K562 (cell line): Measurements from ENCODE around the gene METTL3. TPM values are rescaled to one million over a fixed set of nuclear protein-coding genes. Genes with fewer than 3 reads are reported as not detected.

Experiments used
- ATAC-seq: fragments of 200-7000 bp; cut with Tn5 transposase; 3 replicates; pipeline ENCODE4 v1.9.1; 2020; ENCODE audit warnings: moderate library complexity
- BruUV-seq: library from RNA; stranded (reverse); fragments of 400-500 nt; replicated peaks from 2 replicates; lab custom pipeline; 2021; lab: Mats Ljungman, UMichigan
- CTCF ChIA-PET: fragments of 300-600 bp; formaldehyde crosslinking; extraction: SDS; loops from one replicate; lab custom pipeline; 2021; ENCODE audit warnings: low intra/inter-chr PET ratio; lab: Yijun Ruan, JAX
- POLR2A ChIA-PET: fragments of 300-600, 350-650 bp; sonication (Branson Sonifier 250); formaldehyde crosslinking; extraction: SDS; loops from one replicate; lab custom pipeline; 2021; ENCODE audit warnings: antibody characterized with exemption, inconsistent platforms; lab: Yijun Ruan, JAX
- DNase-seq, 4 experiments: peaks; one replicate each; pipeline versions ENCODE4 v3.0.0 to v3.0.0-alpha.2; 2011 to 2018; ENCODE audit warnings: low spot score in 3 of 4, mixed read lengths in 3 of 4; ENCODE audit errors: extremely low read depth in 1 of 4
- FAIRE-seq: peaks from 2 replicates; lab custom pipeline; 2011; peaks lifted over from hg19 to GRCh38; lab: Jason Lieb, UNC
- H2AFZ ChIP-seq: 2 replicates; pipeline ENCODE4 v1.6.0; 2011; ENCODE audit warnings: low read depth, low read length, control low read depth, inconsistent platforms
- H3K27ac ChIP-seq: fragments of 200-600 bp; 3 replicates; pipeline ENCODE4 v1.8.0; 2011; ENCODE audit warnings: low read depth, mild to moderate bottlenecking, control low read depth, inconsistent platforms, low read length, moderate library complexity, mixed read lengths; ENCODE audit errors: extremely low read depth
- H3K27me3 ChIP-seq, 2 experiments: fragments of 300-600 bp in 1 of 2; 2 replicates in 1 of 2; 3 replicates in 1 of 2; pipeline versions ENCODE4 v1.6.0 to v1.8.0; 2011; ENCODE audit warnings: inconsistent platforms in 2 of 2, low read length in 2 of 2, mild to moderate bottlenecking in 1 of 2, mixed read lengths in 1 of 2, moderate library complexity in 1 of 2; ENCODE audit not compliant: control insufficient read depth in 2 of 2, insufficient read depth in 2 of 2
- H3K36me3 ChIP-seq: fragments of 300-600 bp; 3 replicates; pipeline ENCODE4 v1.8.0; 2011; ENCODE audit warnings: mild to moderate bottlenecking, low read length, inconsistent platforms; ENCODE audit not compliant: control insufficient read depth, insufficient read depth
- H3K4me1 ChIP-seq, 2 experiments: fragments of 200-600 bp in 1 of 2; replicated peaks in 1 of 2; 2 replicates in 1 of 2; 3 replicates in 1 of 2; pipeline versions ENCODE4 v1.5.1 to v1.8.0; 2011; ENCODE audit warnings: inconsistent platforms in 2 of 2, low read length in 2 of 2, mild to moderate bottlenecking in 1 of 2, mixed read lengths in 1 of 2, moderate library complexity in 1 of 2; ENCODE audit not compliant: control insufficient read depth in 2 of 2, insufficient read depth in 2 of 2
- H3K4me2 ChIP-seq: 2 replicates; pipeline ENCODE4 v1.6.1; 2011; ENCODE audit warnings: low read length, control low read depth, inconsistent platforms, mixed read lengths; ENCODE audit not compliant: insufficient read depth
- H3K4me3 ChIP-seq: fragments of 200-600 bp; sonication (generic), shearing (Covaris generic); 2 replicates; pipeline ENCODE4 v1.5.1; 2016; ENCODE audit warnings: control low read depth, inconsistent platforms
- H3K79me2 ChIP-seq: fragments of 200-600 bp; 3 replicates; pipeline ENCODE4 v1.8.0; 2011; ENCODE audit warnings: low read length, inconsistent platforms; ENCODE audit not compliant: control insufficient read depth, insufficient read depth
- H3K9ac ChIP-seq, 2 experiments: 2 replicates each; pipeline versions ENCODE4 v1.6.0 to v1.6.1; 2011; ENCODE audit warnings: low read depth in 2 of 2, low read length in 2 of 2, control low read depth in 1 of 2, inconsistent platforms in 1 of 2, mild to moderate bottlenecking in 1 of 2, mixed read lengths in 1 of 2; ENCODE audit not compliant: insufficient read depth in 1 of 2
- H3K9me1 ChIP-seq: one replicate; pipeline ENCODE4 v1.6.0; 2011; ENCODE audit warnings: inconsistent platforms, mild to moderate bottlenecking, low read length, moderate library complexity; ENCODE audit not compliant: control insufficient read depth, insufficient read depth
- H3K9me3 ChIP-seq: replicated peaks from 2 replicates; pipeline ENCODE4 v1.5.1; 2011; ENCODE audit warnings: low read depth, low read length, inconsistent platforms; ENCODE audit not compliant: control insufficient read depth, insufficient read depth
- H4K20me1 ChIP-seq: replicated peaks from 2 replicates; pipeline ENCODE4 v1.6.1; 2011; ENCODE audit warnings: low read length, inconsistent platforms, mixed read lengths; ENCODE audit not compliant: control insufficient read depth, insufficient read depth
- CBFA2T3 ChIP-seq: fragments of 450-650 bp; IDR thresholded peaks from 2 replicates; pipeline ENCODE4 v1.6.1; 2017
- CHAMP1 ChIP-seq: fragments of 450-650 bp; IDR thresholded peaks from 2 replicates; pipeline ENCODE4 v1.6.1; 2016; ENCODE audit warnings: mild to moderate bottlenecking
- FOXO4 ChIP-seq: fragments of 450-650 bp; formaldehyde crosslinking; IDR thresholded peaks from 2 replicates; pipeline ENCODE4 v1.4.0; 2020; ENCODE audit warnings: mild to moderate bottlenecking, moderate library complexity
- HDAC6 ChIP-seq: IDR thresholded peaks from 2 replicates; pipeline ENCODE4 v1.6.1; 2012; ENCODE audit warnings: low read depth, mild to moderate bottlenecking, control low read depth, inconsistent platforms, low read length, moderate library complexity
- HLTF ChIP-seq: fragments of 450-650 bp; IDR thresholded peaks from 2 replicates; pipeline ENCODE4 v1.6.1; 2016
- MTA2 ChIP-seq: fragments of 450-650 bp; IDR thresholded peaks from 2 replicates; pipeline ENCODE4 v1.6.1; 2016; ENCODE audit warnings: low read depth
- NR0B1 ChIP-seq: fragments of 450-650 bp; IDR thresholded peaks from one replicate; pipeline ENCODE4 v1.6.1; 2018; ENCODE audit warnings: mild to moderate bottlenecking, moderate library complexity; ENCODE audit not compliant: partially characterized antibody
- PCBP2 ChIP-seq: fragments of 200-400 bp; formaldehyde crosslinking; IDR thresholded peaks from 2 replicates; pipeline ENCODE4 v1.6.1; 2018; ENCODE audit warnings: low read length, low read depth, mild to moderate bottlenecking, moderate library complexity; ENCODE audit not compliant: poor library complexity, severe bottlenecking
- RCOR1 ChIP-seq, 2 experiments: IDR thresholded peaks; 2 replicates each; pipeline ENCODE4 v1.6.1; 2012; ENCODE audit warnings: low read depth in 2 of 2, low read length in 2 of 2, borderline replicate concordance in 1 of 2, improper control_type of control experiment in 1 of 2
- SMARCA4 ChIP-seq: fragments of 450-650 bp; IDR thresholded peaks from 2 replicates; pipeline ENCODE4 v1.6.1; 2016
- SMARCC2 ChIP-seq: fragments of 450-650 bp; IDR thresholded peaks from 2 replicates; pipeline ENCODE4 v1.6.1; 2017; ENCODE audit warnings: antibody characterized with exemption, moderate library complexity, mild to moderate bottlenecking, low read depth
- TCF15 ChIP-seq: fragments of 250-450 bp; sonication (Bioruptor Pico); IDR thresholded peaks from 2 replicates; pipeline ENCODE4 v1.8.0; 2022; ENCODE audit warnings: moderate library complexity, mild to moderate bottlenecking, inconsistent platforms
- ZNF143 ChIP-seq: sonication (generic); formaldehyde crosslinking; IDR thresholded peaks from 2 replicates; pipeline ENCODE4 v1.9.0; 2022; ENCODE audit warnings: mild to moderate bottlenecking, missing genetic modification reagents
- ZNF280B ChIP-seq: fragments of 250-450 bp; sonication (Bioruptor Pico); IDR thresholded peaks from 2 replicates; pipeline ENCODE4 v1.5.1; 2021; ENCODE audit warnings: mild to moderate bottlenecking
- ZNF324 ChIP-seq: fragments of 250-450 bp; sonication (Bioruptor Pico); IDR thresholded peaks from 2 replicates; pipeline ENCODE4 v1.4.0; 2020; ENCODE audit warnings: mild to moderate bottlenecking
- ZNF77 ChIP-seq: fragments of 250-450 bp; sonication (Bioruptor Pico); IDR thresholded peaks from 2 replicates; pipeline ENCODE4 v1.5.0; 2020
- WGBS: fragments of 100-300 bp; shearing (Covaris generic); methylation state at CpG from one replicate; pipeline ENCODE4 v1.1.6; 2016; ENCODE audit warnings: low coverage, mixed read lengths; ENCODE audit not compliant: insufficient coverage; ENCODE audit errors: missing lambda C conversion rate; 5-methylcytosine and 5-hydroxymethylcytosine counted together
- in situ Hi-C: fragments of 300-500 bp; cut with MboI; formaldehyde crosslinking; loops from 4 replicates; pipeline ENCODE4 v1.15.0; 2018; ENCODE audit warnings: inconsistent platforms, mixed read lengths
- intact Hi-C: fragments of 100-400 bp; cut with micrococcal nuclease; formaldehyde crosslinking; loops from 2 replicates; pipeline ENCODE4 v1.14.2; 2022
- polyA plus RNA-seq, 8 experiments: library from polyadenylated mRNA; depleted of rRNA in 4 of 8; stranded (reverse) in 5 of 8; unstranded in 3 of 8; fragments of >200 nt; fragmentation: Nextera tagmentation in 2 of 8; fragmentation: Illumina TruSeq in 1 of 8; extraction: Ambion mirVana in 2 of 8; extraction: Trizol in 1 of 8; gene quantifications; 2 replicates each; pipeline versions ENCODE4 v1.2.1 to v1.2.3, GENCODE V29; 2011 to 2014; ENCODE audit warnings: inconsistent platforms in 1 of 8, missing spikeins in 1 of 8
- total RNA-seq, 7 experiments: library from RNA; depleted of rRNA in 6 of 7; stranded (reverse); fragments of >200 nt in 6 of 7; fragmentation: Illumina TruSeq in 2 of 7; extraction: Trizol in 2 of 7; gene quantifications; 2 replicates each; pipeline versions ENCODE4 v1.2.1 to v1.2.3, GENCODE V29; 2011 to 2021; ENCODE audit warnings: low replicate concordance in 1 of 7

Gene METTL3
- total and polyA plus RNA-seq, 9 of the 15 experiments (the other 6 are each of a cell fraction or from before 2014, with no cell fraction given) = 42.1 to 151 (median 65.7) TPM

- H3K4me2 ChIP-seq = no peak overlapping the region
- in situ Hi-C loops (no loop called here), intact Hi-C loops (no loop called here)
- no peak for FAIRE-seq
- no peaks in the 10 kb centered on the region for H3K9me3 ChIP-seq
- 52% methylated on average over 6 of the region's 6 CpGs for WGBS
- H2AFZ ChIP-seq = no peak overlapping the region
- no peaks in the 10 kb centered on the region for H3K36me3 ChIP-seq
- no peaks in the 10 kb centered on the region for H3K79me2 ChIP-seq
- H3K4me1 ChIP-seq = peaks cover 3 to 8% of the 10 kb centered on the region in 2 experiments; a peak in 4 of 5 replicates
- H3K4me3 ChIP-seq = no peak overlapping the region
- ChIA-PET CTCF (no interaction called here), POLR2A (no interaction called here)
- no peaks in the 10 kb centered on the region for H4K20me1 ChIP-seq
- H3K9ac ChIP-seq = no peak overlapping the region
- H3K27me3 ChIP-seq = no peaks in the 10 kb centered on the region
- H3K9me1 ChIP-seq = no peaks in the 10 kb centered on the region
- H3K27ac ChIP-seq = no peak overlapping the region
- ATAC-seq = peak; percentile 43; the same call in 2 of the 3 replicates
- BruUV-seq = no TSS peak
- no peak for DNase-seq
- TF ChIP-seq RCOR1 (IDR thresholded peaks at IDR 0.05; ENCODE audit: borderline replicate concordance in 1 of 2, low read depth in 2 of 2, low read length in 2 of 2) (no peak), HDAC6 (no peak), HLTF (no peak), MTA2 (no peak), TCF15 (CRISPR knock-in tag) (no peak), PCBP2 (no peak), SMARCC2 (no peak), SMARCA4 (no peak), ZNF77 (CRISPR knock-in tag) (no peak), NR0B1 (no peak), ZNF324 (CRISPR knock-in tag) (no peak), ZNF280B (CRISPR knock-in tag) (no peak), ZNF143 (CRISPR knock-in tag) (no peak), CBFA2T3 (no peak), CHAMP1 (no peak), FOXO4 (CRISPR knock-in tag) (no peak)
Observed at GRCh38 chr14:21535545-21536417, 24.6 kb upstream of the METTL3 start.
